ENCODE data around the gene MAG. TPM values are rescaled to one million over a fixed set of nuclear protein-coding genes. Genes with fewer than 3 reads are reported as not detected.
"Not testable (repeated sequence)": the region's sequence is repeated elsewhere in the genome, so short reads cannot be mapped to it uniquely, and the experiment has no call there.

Gene MAG
- total RNA-seq, 2 donors from 2014 or later: not detected

DNA sequence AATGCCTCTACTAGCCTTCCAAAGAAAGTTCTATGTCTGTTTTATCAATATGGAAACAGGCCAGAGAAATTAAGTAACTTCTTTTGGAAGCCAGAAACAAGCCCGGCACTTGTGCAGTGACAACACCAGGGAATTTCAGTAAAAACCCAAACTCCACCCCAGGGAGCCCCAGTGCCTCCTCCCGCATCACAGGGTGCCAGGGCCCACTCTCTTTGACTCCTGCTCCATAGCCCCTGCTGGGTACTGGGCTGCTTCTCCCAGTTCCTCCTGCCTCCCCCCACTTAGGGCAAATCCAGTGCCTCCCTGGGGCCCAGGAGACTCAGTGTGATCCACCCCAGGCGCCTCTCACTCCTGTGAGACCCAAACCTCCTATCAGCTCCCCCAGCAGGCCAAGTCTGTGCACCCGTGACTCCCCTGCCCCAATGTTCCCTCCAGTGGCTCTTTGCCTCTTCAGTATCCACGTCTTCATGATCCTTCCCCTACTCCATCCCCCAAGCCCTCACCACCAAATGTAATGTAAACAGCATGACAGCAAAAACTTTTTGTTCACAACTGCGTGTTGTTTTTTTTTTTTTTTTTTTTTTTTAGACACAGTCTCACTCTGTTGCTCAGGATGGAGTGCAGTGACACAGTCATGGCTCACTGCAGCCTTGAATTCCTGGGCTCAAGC is 64.0 kb downstream of the MAG start:
- no peaks in the 10 kb centered on the region for H3K9me3 Mint-ChIP-seq
- no peaks in the 10 kb centered on the region for H3K36me3 Mint-ChIP-seq (ENCODE audit: low read depth)
- 77 to 78% methylated on average over 3 to 6 of the region's 6 CpGs for WGBS, 2 experiments (ENCODE audit: insufficient coverage in 1 of 2, insufficient read length in 1 of 2)
- H3K4me1 Mint-ChIP-seq: peaks cover 6% of the 10 kb centered on the region
- no peak overlapping the region for H3K27ac Mint-ChIP-seq
- no peaks in the 10 kb centered on the region for H3K36me3 ChIP-seq (ENCODE audit: control insufficient read depth, insufficient read depth, low read length)
- no peak overlapping the region for H3K4me3 Mint-ChIP-seq
- H3K9me3 ChIP-seq (ENCODE audit: control insufficient read depth, low read length): no peaks in the 10 kb centered on the region
- peak; percentile 49 for DNase-seq
- no peaks in the 10 kb centered on the region for H3K27me3 ChIP-seq (ENCODE audit: control insufficient read depth, insufficient read depth, low read length, poor library complexity, severe bottlenecking)
- H3K4me3 ChIP-seq (ENCODE audit: low read length): no peak overlapping the region
- H3K4me1 ChIP-seq (ENCODE audit: control insufficient read depth, insufficient read depth, low read length): no peaks in the 10 kb centered on the region
- H3K27me3 Mint-ChIP-seq (ENCODE audit: insufficient read depth): peaks cover 2% of the 10 kb centered on the region
- no peak overlapping the region for H3K9ac ChIP-seq (ENCODE audit: extremely low read depth, low read length, poor library complexity, severe bottlenecking)
- TF ChIP-seq, protein P1, sequence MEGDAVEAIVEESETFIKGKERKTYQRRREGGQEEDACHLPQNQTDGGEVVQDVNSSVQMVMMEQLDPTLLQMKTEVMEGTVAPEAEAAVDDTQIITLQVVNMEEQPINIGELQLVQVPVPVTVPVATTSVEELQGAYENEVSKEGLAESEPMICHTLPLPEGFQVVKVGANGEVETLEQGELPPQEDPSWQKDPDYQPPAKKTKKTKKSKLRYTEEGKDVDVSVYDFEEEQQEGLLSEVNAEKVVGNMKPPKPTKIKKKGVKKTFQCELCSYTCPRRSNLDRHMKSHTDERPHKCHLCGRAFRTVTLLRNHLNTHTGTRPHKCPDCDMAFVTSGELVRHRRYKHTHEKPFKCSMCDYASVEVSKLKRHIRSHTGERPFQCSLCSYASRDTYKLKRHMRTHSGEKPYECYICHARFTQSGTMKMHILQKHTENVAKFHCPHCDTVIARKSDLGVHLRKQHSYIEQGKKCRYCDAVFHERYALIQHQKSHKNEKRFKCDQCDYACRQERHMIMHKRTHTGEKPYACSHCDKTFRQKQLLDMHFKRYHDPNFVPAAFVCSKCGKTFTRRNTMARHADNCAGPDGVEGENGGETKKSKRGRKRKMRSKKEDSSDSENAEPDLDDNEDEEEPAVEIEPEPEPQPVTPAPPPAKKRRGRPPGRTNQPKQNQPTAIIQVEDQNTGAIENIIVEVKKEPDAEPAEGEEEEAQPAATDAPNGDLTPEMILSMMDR (conservative IDR thresholded peaks at IDR 0.05): no peak
- H3K27ac ChIP-seq (ENCODE audit: low read depth, low read length): no peak overlapping the region

DNA sequence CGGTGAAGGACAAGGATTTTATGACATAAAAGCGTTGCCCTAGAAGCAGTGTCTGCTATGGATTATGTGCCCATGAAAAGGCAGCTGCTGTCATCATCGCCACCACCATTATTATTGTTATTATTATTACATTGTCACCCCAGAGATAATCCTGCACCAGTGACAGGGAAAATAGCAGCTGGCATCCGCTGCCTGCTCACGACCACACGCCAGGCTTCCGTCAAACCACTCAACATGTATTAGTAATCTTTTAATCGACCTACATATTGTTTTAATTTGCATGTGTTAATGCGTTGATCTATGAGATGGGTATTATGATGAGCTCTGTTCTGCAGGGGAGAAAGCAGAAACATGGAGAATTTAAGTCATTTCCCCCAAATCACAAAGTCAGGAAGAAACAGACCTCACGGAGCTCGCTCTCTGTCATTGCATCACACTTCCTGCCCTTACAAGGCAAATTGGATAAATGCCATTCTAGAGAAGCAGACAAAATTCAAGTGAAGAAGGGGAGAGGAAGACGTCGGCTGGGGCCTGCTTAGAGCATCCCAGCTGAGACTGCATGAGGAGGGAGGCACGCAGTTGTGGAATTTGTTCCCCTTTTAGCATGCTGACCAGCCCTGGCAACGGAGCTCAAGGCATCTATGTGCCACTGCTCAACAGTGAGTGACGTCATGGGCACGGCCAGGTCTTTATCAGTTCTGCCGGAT is 66.1 kb downstream of the MAG start, which contains the start of gene FFAR3:
Gene FFAR3 (plus strand): TSS at position 594 of the 707 bp plus-strand sequence. CDS start 431 bp downstream, outside the sequence.
- TF ChIP-seq, protein P1 (conservative IDR thresholded peaks at IDR 0.05): no peak

DNA sequence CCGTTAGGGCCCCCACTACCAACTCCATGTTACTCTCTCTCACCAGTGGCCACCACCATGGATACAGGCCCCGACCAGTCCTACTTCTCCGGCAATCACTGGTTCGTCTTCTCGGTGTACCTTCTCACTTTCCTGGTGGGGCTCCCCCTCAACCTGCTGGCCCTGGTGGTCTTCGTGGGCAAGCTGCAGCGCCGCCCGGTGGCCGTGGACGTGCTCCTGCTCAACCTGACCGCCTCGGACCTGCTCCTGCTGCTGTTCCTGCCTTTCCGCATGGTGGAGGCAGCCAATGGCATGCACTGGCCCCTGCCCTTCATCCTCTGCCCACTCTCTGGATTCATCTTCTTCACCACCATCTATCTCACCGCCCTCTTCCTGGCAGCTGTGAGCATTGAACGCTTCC is 66.9 kb downstream of the MAG start:
- DNase-seq; H3K36me3 ChIP-seq (ENCODE audit: control insufficient read depth, insufficient read depth, low read length); H3K4me1 ChIP-seq (ENCODE audit: control insufficient read depth, insufficient read depth, low read length); H3K9me3 ChIP-seq (ENCODE audit: control insufficient read depth, low read length); H3K27me3 Mint-ChIP-seq (ENCODE audit: insufficient read depth); H3K9ac ChIP-seq (ENCODE audit: extremely low read depth, low read length, poor library complexity, severe bottlenecking); H3K4me3 ChIP-seq (ENCODE audit: low read length); H3K4me1 Mint-ChIP-seq; H3K27ac ChIP-seq (ENCODE audit: low read depth, low read length); H3K36me3 Mint-ChIP-seq (ENCODE audit: low read depth); H3K27me3 ChIP-seq (ENCODE audit: control insufficient read depth, insufficient read depth, low read length, poor library complexity, severe bottlenecking); H3K9me3 Mint-ChIP-seq; H3K4me3 Mint-ChIP-seq; H3K27ac Mint-ChIP-seq: not testable (repeated sequence)
- 87% methylated on average over 6 of the region's 16 CpGs; no CpG with 5 or more reads in 1 of the 2 experiments for WGBS, 2 experiments (ENCODE audit: insufficient coverage in 1 of 2, insufficient read length in 1 of 2)
- TF ChIP-seq, protein P1 (conservative IDR thresholded peaks at IDR 0.05): peak; percentile 42

More for the DNA sequence above, 66.1 kb downstream of the MAG start, which contains the start of gene FFAR3:
- no peak within 1 kb of the TSS for H3K9ac ChIP-seq (ENCODE audit: extremely low read depth, low read length, poor library complexity, severe bottlenecking)
- no peaks in the 10 kb centered on the region for H3K27me3 ChIP-seq (ENCODE audit: control insufficient read depth, insufficient read depth, low read length, poor library complexity, severe bottlenecking)
- no peak within 1 kb of the TSS for H3K27ac Mint-ChIP-seq
- H3K4me1 ChIP-seq (ENCODE audit: control insufficient read depth, insufficient read depth, low read length): no peaks in the 10 kb centered on the region
- H3K4me1 Mint-ChIP-seq: peaks cover 4% of the 10 kb centered on the region
- no peaks in the 10 kb centered on the region for H3K36me3 ChIP-seq (ENCODE audit: control insufficient read depth, insufficient read depth, low read length)
- H3K36me3 Mint-ChIP-seq (ENCODE audit: low read depth): no peaks in the 10 kb centered on the region
- H3K9me3 Mint-ChIP-seq: no peaks in the 10 kb centered on the region
- H3K9me3 ChIP-seq (ENCODE audit: control insufficient read depth, low read length): no peaks in the 10 kb centered on the region
- peaks cover 2% of the 10 kb centered on the region for H3K27me3 Mint-ChIP-seq (ENCODE audit: insufficient read depth)
- no peak within 1 kb of the TSS for H3K27ac ChIP-seq (ENCODE audit: low read depth, low read length)
- H3K4me3 ChIP-seq (ENCODE audit: low read length): no peak within 1 kb of the TSS
- 92% methylated on average over 6 to 17 of the region's 18 CpGs for whole genome bisulfite sequencing, 2 experiments (ENCODE audit: insufficient coverage in 1 of 2, insufficient read length in 1 of 2)
- peak; percentile 26 for DNase-seq
- no peak within 1 kb of the TSS for H3K4me3 Mint-ChIP-seq

- not testable (repeated sequence) for H3K4me1 ChIP-seq (ENCODE audit: control insufficient read depth, insufficient read depth, low read length); H3K4me1 Mint-ChIP-seq; H3K27me3 ChIP-seq (ENCODE audit: control insufficient read depth, insufficient read depth, low read length, poor library complexity, severe bottlenecking); H3K27ac ChIP-seq (ENCODE audit: low read depth, low read length); DNase-seq; H3K9me3 Mint-ChIP-seq; H3K27me3 Mint-ChIP-seq (ENCODE audit: insufficient read depth); H3K9me3 ChIP-seq (ENCODE audit: control insufficient read depth, low read length); H3K4me3 ChIP-seq (ENCODE audit: low read length); H3K36me3 ChIP-seq (ENCODE audit: control insufficient read depth, insufficient read depth, low read length); H3K27ac Mint-ChIP-seq; H3K4me3 Mint-ChIP-seq; H3K9ac ChIP-seq (ENCODE audit: extremely low read depth, low read length, poor library complexity, severe bottlenecking); H3K36me3 Mint-ChIP-seq (ENCODE audit: low read depth)
- WGBS, 2 experiments (ENCODE audit: insufficient coverage in 1 of 2, insufficient read length in 1 of 2): 93% methylated on average over 16 of the region's 21 CpGs; no CpG with 5 or more reads in 1 of the 2 experiments
Measured at GRCh38 chr19:35359395-35359794, 67.4 kb downstream of the MAG start.

DNA sequence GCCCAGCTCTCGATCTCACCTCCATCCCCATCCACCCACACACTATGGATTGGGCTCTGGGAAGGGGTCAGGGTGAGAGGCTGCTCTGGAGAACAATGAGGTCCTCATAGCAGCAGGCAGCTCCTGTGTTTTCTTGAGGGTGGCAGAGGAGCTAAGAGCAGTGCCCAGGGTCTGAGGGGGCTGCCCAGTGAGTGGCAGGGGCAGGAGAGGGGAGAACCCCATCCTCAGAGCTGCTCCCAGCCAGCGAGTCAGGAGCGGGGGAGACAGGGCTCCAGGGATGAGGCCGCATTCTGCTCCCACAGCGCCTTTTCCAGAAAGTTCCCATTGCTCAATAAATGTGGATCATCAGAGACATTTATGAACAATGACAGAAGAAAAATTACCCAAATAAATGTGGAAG is 68.1 kb downstream of the MAG start:
- not testable (repeated sequence) for H3K36me3 Mint-ChIP-seq (ENCODE audit: low read depth); H3K4me1 ChIP-seq (ENCODE audit: control insufficient read depth, insufficient read depth, low read length); H3K36me3 ChIP-seq (ENCODE audit: control insufficient read depth, insufficient read depth, low read length); H3K9me3 ChIP-seq (ENCODE audit: control insufficient read depth, low read length); H3K27ac ChIP-seq (ENCODE audit: low read depth, low read length); H3K4me3 ChIP-seq (ENCODE audit: low read length); H3K9ac ChIP-seq (ENCODE audit: extremely low read depth, low read length, poor library complexity, severe bottlenecking); H3K27ac Mint-ChIP-seq; H3K27me3 ChIP-seq (ENCODE audit: control insufficient read depth, insufficient read depth, low read length, poor library complexity, severe bottlenecking); DNase-seq; H3K4me3 Mint-ChIP-seq; H3K9me3 Mint-ChIP-seq; H3K4me1 Mint-ChIP-seq; H3K27me3 Mint-ChIP-seq (ENCODE audit: insufficient read depth)
- WGBS, 2 experiments (ENCODE audit: insufficient coverage in 1 of 2, insufficient read length in 1 of 2): 92% methylated on average over 4 of the region's 5 CpGs; no CpG with 5 or more reads in 1 of the 2 experiments

Measured in endodermal cell (in vitro differentiated cells).